Liver (tissue), 3 donors: Measurements from ENCODE around the gene NHP2.

ENCODE experiments used
- CTCF ChIP-seq: fragments of 150-350 bp; IDR thresholded peaks from 2 replicates; pipeline ENCODE4 v1.5.1; 2017; ENCODE audit warnings: improper control_type of control experiment, low read depth, low read length; ENCODE audit not compliant: missing input control
- HNF4A ChIP-seq, 2 donors: conservative IDR thresholded peaks; 2 replicates each; pipeline ENCODE4 v1.6.1; 2016; ENCODE audit warnings: antibody characterized with exemption in 2 of 2, mild to moderate bottlenecking in 2 of 2
- JUND ChIP-seq, 2 donors: IDR thresholded peaks; 2 replicates each; pipeline ENCODE4 v1.6.1; 2016; ENCODE audit warnings: antibody characterized with exemption in 2 of 2
- SP1 ChIP-seq: IDR thresholded peaks from 2 replicates; pipeline ENCODE4 v1.6.1; 2018; ENCODE audit warnings: antibody characterized with exemption, mild to moderate bottlenecking
- YY1 ChIP-seq: IDR thresholded peaks from 2 replicates; pipeline ENCODE4 v1.6.1; 2016; ENCODE audit warnings: antibody characterized with exemption, mild to moderate bottlenecking
- donor health status: healthy.
- donor health status: healthy.

GRCh38 chr5:178103612-178104011 is 50.1 kb downstream of the NHP2 start:
- no peak for TF ChIP-seq SP1
- TF ChIP-seq CTCF = no peak
- TF ChIP-seq HNF4A (conservative IDR thresholded peaks at IDR 0.05) = no peak
- no peak for TF ChIP-seq JUND (IDR thresholded peaks at IDR 0.05)
- no peak for TF ChIP-seq YY1
